HG03460 (cell line): Measurements from ENCODE around the gene ABCB4.
"Not testable (repeated sequence)": the region's sequence is repeated elsewhere in the genome, so short reads cannot be mapped to it uniquely, and the experiment has no call there.

ENCODE experiments used
- ATAC-seq: cut with Tn5 transposase; IDR thresholded peaks from one replicate; pipeline ENCODE4 v1.9.1; 2021; ENCODE audit not compliant: unreplicated experiment

The ABCB4 gene

GRCh38 chr7:87479951-87480350, 4.5 kb upstream of the ABCB4 start:
- ATAC-seq, result no peak

- no peak for ATAC-seq
These were observed 688 bp upstream of the ABCB4 start for GRCh38 chr7:87476179-87476557.

- peak; percentile 72 for ATAC-seq
These were observed 734 bp downstream of the ABCB4 start for GRCh38 chr7:87474533-87475358.

- peak; percentile 10 for ATAC-seq
These were observed 1.5 kb downstream of the ABCB4 start for GRCh38 chr7:87473986-87474385.

GRCh38 chr7:87473192-87473591, 2.3 kb downstream of the ABCB4 start:
- no peak for ATAC-seq

- ATAC-seq, result no peak
These were observed 4.0 kb downstream of the ABCB4 start for GRCh38 chr7:87471473-87471872.

- ATAC-seq, result not testable (repeated sequence)
These were observed 6.3 kb downstream of the ABCB4 start for GRCh38 chr7:87469204-87469603.

- not testable (repeated sequence) for ATAC-seq
These were observed 10.0 kb downstream of the ABCB4 start for GRCh38 chr7:87465534-87465880.

- not testable (repeated sequence) for ATAC-seq
These were observed 10.5 kb downstream of the ABCB4 start for GRCh38 chr7:87464830-87465533.

- ATAC-seq, result no peak
These were observed 11.5 kb downstream of the ABCB4 start for GRCh38 chr7:87463982-87464381.

- ATAC-seq, result not testable (repeated sequence)
These were observed 15.0 kb downstream of the ABCB4 start for GRCh38 chr7:87460444-87460843.

- ATAC-seq, result no peak
These were observed 15.5 kb downstream of the ABCB4 start for GRCh38 chr7:87459941-87460340.

- no peak for ATAC-seq
These were observed 17.3 kb downstream of the ABCB4 start for GRCh38 chr7:87458148-87458547.

- no peak for ATAC-seq
These were observed 19.2 kb downstream of the ABCB4 start for GRCh38 chr7:87456247-87456646.

GRCh38 chr7:87452279-87452678, 23.2 kb downstream of the ABCB4 start:
- ATAC-seq, result no peak

- no peak for ATAC-seq
These were observed 24.3 kb downstream of the ABCB4 start for GRCh38 chr7:87451187-87451586.

GRCh38 chr7:87450706-87451105, 24.8 kb downstream of the ABCB4 start:
- ATAC-seq, result no peak

GRCh38 chr7:87448388-87448787, 27.1 kb downstream of the ABCB4 start:
- ATAC-seq, result no peak

- no peak for ATAC-seq
These were observed 28.3 kb downstream of the ABCB4 start for GRCh38 chr7:87447116-87447635.

- peak; percentile 94 for ATAC-seq
These were observed 29.6 kb downstream of the ABCB4 start for GRCh38 chr7:87445897-87446296.

- ATAC-seq, result no peak
These were observed 39.9 kb downstream of the ABCB4 start for GRCh38 chr7:87435546-87435945.

- no peak for ATAC-seq
These were observed 42.9 kb downstream of the ABCB4 start for GRCh38 chr7:87432536-87432935.
